Measurements from ENCODE around the gene ZDHHC12. TPM values are rescaled to one million over a fixed set of nuclear protein-coding genes. Genes with fewer than 3 reads are reported as not detected.

ZDHHC12 gene
- total and polyA plus RNA-seq, 4 donors: 24.7 to 48.2 (median 30.3) TPM

DNA sequence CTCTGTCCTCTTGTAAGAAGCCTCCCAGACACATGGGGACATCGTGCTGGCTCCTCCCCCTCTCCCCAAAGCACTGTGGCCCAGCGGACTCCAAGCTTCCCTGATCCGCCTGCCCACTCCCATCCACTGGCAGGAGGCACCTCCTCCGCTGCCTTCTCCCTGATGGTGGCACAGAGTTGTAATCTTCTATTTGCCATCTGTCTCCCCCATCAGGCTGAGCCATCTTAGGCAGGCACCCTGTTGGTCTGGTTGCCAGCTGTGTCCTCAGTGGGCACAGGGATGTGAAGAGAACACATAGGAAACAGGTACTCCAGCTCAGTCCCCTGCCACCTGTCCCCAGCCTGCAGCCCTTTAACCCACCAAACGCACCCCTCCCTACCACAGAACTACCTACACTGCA is 5.4 kb upstream of the ZDHHC12 start:
- no peaks in the 10 kb centered on the region for H3K27me3 ChIP-seq (ENCODE audit: control insufficient read depth in 4 of 4, insufficient read depth in 4 of 4, low read length in 3 of 4)
- H3K9me3 ChIP-seq (ENCODE audit: control insufficient read depth in 4 of 4, low read length in 3 of 4): no peaks in the 10 kb centered on the region
- no peak for DNase-seq (ENCODE audit: low spot score)
- H3K4me3 ChIP-seq (ENCODE audit: low read depth in 1 of 3, low read length in 3 of 3): no peak overlapping the region
- H3K36me3 ChIP-seq (ENCODE audit: control insufficient read depth in 4 of 4, insufficient read depth in 3 of 4, low read depth in 1 of 4, low read length in 3 of 4): peaks cover 5 to 24% (median 13%) of the 10 kb centered on the region in 4 donors
- H3K9ac ChIP-seq (ENCODE audit: low read depth in 1 of 2, low read length in 2 of 2): no peak overlapping the region
- TF ChIP-seq, protein P1, sequence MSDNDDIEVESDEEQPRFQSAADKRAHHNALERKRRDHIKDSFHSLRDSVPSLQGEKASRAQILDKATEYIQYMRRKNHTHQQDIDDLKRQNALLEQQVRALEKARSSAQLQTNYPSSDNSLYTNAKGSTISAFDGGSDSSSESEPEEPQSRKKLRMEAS (IDR thresholded peaks at IDR 0.05): no peak
- TF ChIP-seq YY1 (IDR thresholded peaks at IDR 0.05): no peak
- no peak for TF ChIP-seq HNF4G (IDR thresholded peaks at IDR 0.05)
- TF ChIP-seq FOXA1 (IDR thresholded peaks at IDR 0.05): no peak
- TF ChIP-seq, protein P2, sequence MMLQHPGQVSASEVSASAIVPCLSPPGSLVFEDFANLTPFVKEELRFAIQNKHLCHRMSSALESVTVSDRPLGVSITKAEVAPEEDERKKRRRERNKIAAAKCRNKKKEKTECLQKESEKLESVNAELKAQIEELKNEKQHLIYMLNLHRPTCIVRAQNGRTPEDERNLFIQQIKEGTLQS (IDR thresholded peaks at IDR 0.05): no peak
- TF ChIP-seq TAF1 (conservative IDR thresholded peaks at IDR 0.05): no peak
- TF ChIP-seq NR2F2 (IDR thresholded peaks at IDR 0.05): no peak
- TF ChIP-seq HNF4A (conservative IDR thresholded peaks at IDR 0.05): no peak
- no peak for TF ChIP-seq EGR1 (IDR thresholded peaks at IDR 0.05; ENCODE audit: low read depth in 2 of 2)
- no peak for TF ChIP-seq RXRA (IDR thresholded peaks at IDR 0.05)
- TF ChIP-seq FOXA2 (IDR thresholded peaks at IDR 0.05): no peak
- TF ChIP-seq, protein P3, sequence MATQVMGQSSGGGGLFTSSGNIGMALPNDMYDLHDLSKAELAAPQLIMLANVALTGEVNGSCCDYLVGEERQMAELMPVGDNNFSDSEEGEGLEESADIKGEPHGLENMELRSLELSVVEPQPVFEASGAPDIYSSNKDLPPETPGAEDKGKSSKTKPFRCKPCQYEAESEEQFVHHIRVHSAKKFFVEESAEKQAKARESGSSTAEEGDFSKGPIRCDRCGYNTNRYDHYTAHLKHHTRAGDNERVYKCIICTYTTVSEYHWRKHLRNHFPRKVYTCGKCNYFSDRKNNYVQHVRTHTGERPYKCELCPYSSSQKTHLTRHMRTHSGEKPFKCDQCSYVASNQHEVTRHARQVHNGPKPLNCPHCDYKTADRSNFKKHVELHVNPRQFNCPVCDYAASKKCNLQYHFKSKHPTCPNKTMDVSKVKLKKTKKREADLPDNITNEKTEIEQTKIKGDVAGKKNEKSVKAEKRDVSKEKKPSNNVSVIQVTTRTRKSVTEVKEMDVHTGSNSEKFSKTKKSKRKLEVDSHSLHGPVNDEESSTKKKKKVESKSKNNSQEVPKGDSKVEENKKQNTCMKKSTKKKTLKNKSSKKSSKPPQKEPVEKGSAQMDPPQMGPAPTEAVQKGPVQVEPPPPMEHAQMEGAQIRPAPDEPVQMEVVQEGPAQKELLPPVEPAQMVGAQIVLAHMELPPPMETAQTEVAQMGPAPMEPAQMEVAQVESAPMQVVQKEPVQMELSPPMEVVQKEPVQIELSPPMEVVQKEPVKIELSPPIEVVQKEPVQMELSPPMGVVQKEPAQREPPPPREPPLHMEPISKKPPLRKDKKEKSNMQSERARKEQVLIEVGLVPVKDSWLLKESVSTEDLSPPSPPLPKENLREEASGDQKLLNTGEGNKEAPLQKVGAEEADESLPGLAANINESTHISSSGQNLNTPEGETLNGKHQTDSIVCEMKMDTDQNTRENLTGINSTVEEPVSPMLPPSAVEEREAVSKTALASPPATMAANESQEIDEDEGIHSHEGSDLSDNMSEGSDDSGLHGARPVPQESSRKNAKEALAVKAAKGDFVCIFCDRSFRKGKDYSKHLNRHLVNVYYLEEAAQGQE (IDR thresholded peaks at IDR 0.05): no peak
- TF ChIP-seq SP1 (IDR thresholded peaks at IDR 0.05): no peak
- TF ChIP-seq GABPA (IDR thresholded peaks at IDR 0.05 in 1 of 2, conservative IDR thresholded peaks at IDR 0.05 in 1 of 2): no peak
- TF ChIP-seq, protein P4, sequence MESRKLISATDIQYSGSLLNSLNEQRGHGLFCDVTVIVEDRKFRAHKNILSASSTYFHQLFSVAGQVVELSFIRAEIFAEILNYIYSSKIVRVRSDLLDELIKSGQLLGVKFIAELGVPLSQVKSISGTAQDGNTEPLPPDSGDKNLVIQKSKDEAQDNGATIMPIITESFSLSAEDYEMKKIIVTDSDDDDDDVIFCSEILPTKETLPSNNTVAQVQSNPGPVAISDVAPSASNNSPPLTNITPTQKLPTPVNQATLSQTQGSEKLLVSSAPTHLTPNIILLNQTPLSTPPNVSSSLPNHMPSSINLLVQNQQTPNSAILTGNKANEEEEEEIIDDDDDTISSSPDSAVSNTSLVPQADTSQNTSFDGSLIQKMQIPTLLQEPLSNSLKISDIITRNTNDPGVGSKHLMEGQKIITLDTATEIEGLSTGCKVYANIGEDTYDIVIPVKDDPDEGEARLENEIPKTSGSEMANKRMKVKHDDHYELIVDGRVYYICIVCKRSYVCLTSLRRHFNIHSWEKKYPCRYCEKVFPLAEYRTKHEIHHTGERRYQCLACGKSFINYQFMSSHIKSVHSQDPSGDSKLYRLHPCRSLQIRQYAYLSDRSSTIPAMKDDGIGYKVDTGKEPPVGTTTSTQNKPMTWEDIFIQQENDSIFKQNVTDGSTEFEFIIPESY (IDR thresholded peaks at IDR 0.05): no peak
- peaks cover 0 to 7% (median 5%) of the 10 kb centered on the region in 4 donors for H3K4me1 ChIP-seq (ENCODE audit: control insufficient read depth in 4 of 4, insufficient read depth in 4 of 4, low read length in 3 of 4)
- WGBS: 87% methylated on average over 5 of the region's 5 CpGs
- no peak overlapping the region for H3K27ac ChIP-seq (ENCODE audit: low read depth in 1 of 2, low read length in 2 of 2)

DNA sequence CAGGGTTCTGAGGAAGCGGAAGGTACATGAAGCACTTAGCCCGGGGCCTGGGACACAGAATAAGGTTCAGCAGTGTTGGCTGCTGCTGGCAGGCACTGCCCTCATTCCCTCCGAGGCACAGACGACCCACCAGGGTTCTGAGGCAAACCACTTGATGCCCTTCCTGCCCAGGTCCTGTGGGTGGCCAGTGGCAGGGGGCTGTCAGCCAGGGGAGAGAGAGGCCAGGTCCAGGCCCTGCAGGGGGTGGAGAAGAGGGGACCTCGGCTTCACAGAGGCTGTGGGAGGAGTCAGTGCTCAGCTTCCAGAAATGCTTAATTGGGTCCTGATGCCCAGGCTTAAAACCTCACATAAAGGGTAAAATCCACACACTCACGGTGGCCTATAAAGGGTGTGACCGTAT is 4.4 kb upstream of the ZDHHC12 start:
- Histone ChIP-seq H3K9ac (ENCODE audit: low read depth in 1 of 2, low read length in 2 of 2) (no peak overlapping the region), H3K4me3 (ENCODE audit: low read depth in 1 of 3, low read length in 3 of 3) (no peak overlapping the region), H3K27me3 (ENCODE audit: control insufficient read depth in 4 of 4, insufficient read depth in 4 of 4, low read length in 3 of 4) (no peaks in the 10 kb centered on the region), H3K36me3 (ENCODE audit: control insufficient read depth in 4 of 4, insufficient read depth in 3 of 4, low read depth in 1 of 4, low read length in 3 of 4) (peaks cover 5 to 22% (median 13%) of the 10 kb centered on the region in 4 donors), H3K4me1 (ENCODE audit: control insufficient read depth in 4 of 4, insufficient read depth in 4 of 4, low read length in 3 of 4) (peaks cover 2 to 14% (median 11%) of the 10 kb centered on the region in 4 donors), H3K27ac (ENCODE audit: low read depth in 1 of 2, low read length in 2 of 2) (no peak overlapping the region), H3K9me3 (ENCODE audit: control insufficient read depth in 4 of 4, low read length in 3 of 4) (no peaks in the 10 kb centered on the region)
- 81% methylated on average over 7 of the region's 7 CpGs for WGBS
- DNase-seq (ENCODE audit: low spot score): no peak
- TF ChIP-seq, protein P2 (IDR thresholded peaks at IDR 0.05): no peak
- TF ChIP-seq NR2F2 (IDR thresholded peaks at IDR 0.05): no peak
- TF ChIP-seq FOXA2 (IDR thresholded peaks at IDR 0.05): no peak
- TF ChIP-seq GABPA (IDR thresholded peaks at IDR 0.05 in 1 of 2, conservative IDR thresholded peaks at IDR 0.05 in 1 of 2): no peak
- no peak for TF ChIP-seq TAF1 (conservative IDR thresholded peaks at IDR 0.05)
- TF ChIP-seq, protein P5, sequence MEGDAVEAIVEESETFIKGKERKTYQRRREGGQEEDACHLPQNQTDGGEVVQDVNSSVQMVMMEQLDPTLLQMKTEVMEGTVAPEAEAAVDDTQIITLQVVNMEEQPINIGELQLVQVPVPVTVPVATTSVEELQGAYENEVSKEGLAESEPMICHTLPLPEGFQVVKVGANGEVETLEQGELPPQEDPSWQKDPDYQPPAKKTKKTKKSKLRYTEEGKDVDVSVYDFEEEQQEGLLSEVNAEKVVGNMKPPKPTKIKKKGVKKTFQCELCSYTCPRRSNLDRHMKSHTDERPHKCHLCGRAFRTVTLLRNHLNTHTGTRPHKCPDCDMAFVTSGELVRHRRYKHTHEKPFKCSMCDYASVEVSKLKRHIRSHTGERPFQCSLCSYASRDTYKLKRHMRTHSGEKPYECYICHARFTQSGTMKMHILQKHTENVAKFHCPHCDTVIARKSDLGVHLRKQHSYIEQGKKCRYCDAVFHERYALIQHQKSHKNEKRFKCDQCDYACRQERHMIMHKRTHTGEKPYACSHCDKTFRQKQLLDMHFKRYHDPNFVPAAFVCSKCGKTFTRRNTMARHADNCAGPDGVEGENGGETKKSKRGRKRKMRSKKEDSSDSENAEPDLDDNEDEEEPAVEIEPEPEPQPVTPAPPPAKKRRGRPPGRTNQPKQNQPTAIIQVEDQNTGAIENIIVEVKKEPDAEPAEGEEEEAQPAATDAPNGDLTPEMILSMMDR (IDR thresholded peaks at IDR 0.05; ENCODE audit: low read depth, low read length, missing input control): no peak
- TF ChIP-seq, protein P1 (IDR thresholded peaks at IDR 0.05): no peak
- no peak for TF ChIP-seq JUND (IDR thresholded peaks at IDR 0.05)
- TF ChIP-seq, protein P4 (IDR thresholded peaks at IDR 0.05): no peak
- no peak for TF ChIP-seq RXRA (IDR thresholded peaks at IDR 0.05)
- TF ChIP-seq HNF4A (conservative IDR thresholded peaks at IDR 0.05): no peak
- no peak for TF ChIP-seq EGR1 (IDR thresholded peaks at IDR 0.05; ENCODE audit: low read depth in 2 of 2)
- TF ChIP-seq RAD21 (IDR thresholded peaks at IDR 0.05): no peak
- no peak for TF ChIP-seq SP1 (IDR thresholded peaks at IDR 0.05)
- TF ChIP-seq HNF4G (IDR thresholded peaks at IDR 0.05): no peak
- TF ChIP-seq FOXA1 (IDR thresholded peaks at IDR 0.05): no peak
- TF ChIP-seq YY1 (IDR thresholded peaks at IDR 0.05): no peak

Measured in liver (tissue), 9 donors.